ENCODE data around the gene FAM217A. TPM values are rescaled to one million over a fixed set of nuclear protein-coding genes. Genes with fewer than 3 reads are reported as not detected.

The FAM217A gene
- not detected in 2 replicates for polyA plus RNA-seq (2011; rRNA removed)
- polyA plus RNA-seq (2012; cell fraction: cytosol; rRNA removed), result not detected in 2 replicates
- polyA plus RNA-seq (2012; cell fraction: nucleus; rRNA removed), result not detected in 2 replicates
- not detected in 3 replicates for polyA plus RNA-seq (2017; fragmentation: RNase III; extraction: RNeasy Plus Mini Kit Qiagen cat#74134 plus additional on column Dnase treatment)
- polyA minus RNA-seq (2011; rRNA and poly(A)+ RNA removed), result not detected in 2 replicates

DNA sequence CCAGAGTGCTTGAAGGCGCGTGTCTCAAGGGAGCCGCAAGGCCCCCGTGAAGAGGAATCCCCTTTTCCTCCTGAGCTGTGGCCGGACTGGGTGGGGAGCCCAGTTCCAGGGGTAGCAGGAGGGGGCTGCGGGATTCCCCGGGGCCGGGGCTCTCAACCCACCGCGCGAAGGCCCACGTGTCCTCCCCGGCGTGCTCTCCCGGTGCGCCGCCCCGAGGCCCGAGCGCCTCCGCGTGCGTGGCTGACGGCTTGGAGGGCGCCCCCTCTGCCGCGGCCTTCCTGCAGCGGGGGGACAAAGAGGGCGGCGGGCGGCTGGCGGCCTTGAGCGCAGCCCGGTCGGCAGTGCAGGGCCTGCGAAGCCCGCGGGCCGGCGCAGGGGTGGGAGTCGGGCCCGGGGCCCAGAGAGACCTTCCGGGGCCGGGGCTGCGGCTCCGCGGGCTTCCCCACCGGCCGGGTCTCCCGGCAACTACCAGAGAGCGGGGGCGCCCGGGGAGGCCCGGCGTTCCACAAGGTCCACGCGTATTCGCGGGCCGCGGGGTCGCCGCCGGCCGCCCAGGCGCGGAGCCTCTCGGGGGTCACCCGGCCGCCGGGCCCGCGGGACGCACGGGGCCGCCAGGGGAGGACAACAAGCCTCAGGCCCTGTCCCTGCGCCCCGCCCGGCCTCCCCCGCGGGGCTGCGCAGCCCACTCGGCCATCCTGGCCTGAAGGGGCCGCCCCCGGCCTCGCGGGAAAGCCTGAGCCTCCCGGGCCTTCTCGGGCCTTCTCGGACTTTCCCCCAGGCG is at the start of gene FAM217A:
Gene FAM217A (minus strand): TSS at position 447 of the 781 bp plus-strand sequence. CDS start 1,723 bp downstream, outside the sequence.
- no peak for ATAC-seq
- Histone ChIP-seq H3K9me3 (no peaks in the 10 kb centered on the region), H3K4me2 (no peak within 1 kb of the TSS), H3K27ac (no peak within 1 kb of the TSS), H3K4me1 (no peaks in the 10 kb centered on the region), H3K4me3 (no peak within 1 kb of the TSS)
- no peak for FAIRE-seq
- ChIA-PET POLR2A (no interaction called here), CTCF (interaction anchor here (0.6 to 0.8 kb wide), 2 partner anchors 24 to 87 kb away, joined by 3 read pairs; no protein-coding TSS in a partner anchor)
- WGBS (ENCODE audit: missing lambda C conversion rate), result 97% methylated on average over 20 of the region's 91 CpGs
- TF ChIP-seq NPAS2 (CRISPR knock-in tag; IDR thresholded peaks at IDR 0.05; ENCODE audit: borderline replicate concordance) (no peak), RCOR1 (IDR thresholded peaks at IDR 0.05; ENCODE audit: low read depth, low read length) (no peak), CEBPB (IDR thresholded peaks at IDR 0.05) (no peak), JUN (IDR thresholded peaks at IDR 0.05) (no peak), KDM1A (IDR thresholded peaks at IDR 0.05; ENCODE audit: low read depth) (no peak), CHD2 (IDR thresholded peaks at IDR 0.05; ENCODE audit: low read length, partially characterized antibody) (no peak), CBX2 (IDR thresholded peaks at IDR 0.05; ENCODE audit: borderline replicate concordance, low read depth) (no peak), ZFP36 (IDR thresholded peaks at IDR 0.05; ENCODE audit: borderline replicate concordance, partially characterized antibody) (no peak), MYC (IDR thresholded peaks at IDR 0.05; ENCODE audit: borderline replicate concordance, low read length) (no peak), RFX5 (IDR thresholded peaks at IDR 0.05) (no peak), USF2 (IDR thresholded peaks at IDR 0.05) (no peak), HEYL (CRISPR knock-in tag; IDR thresholded peaks at IDR 0.05) (no peak), E2F6 (IDR thresholded peaks at IDR 0.05; ENCODE audit: borderline replicate concordance, low read depth) (no peak), FOXS1 (CRISPR knock-in tag; IDR thresholded peaks at IDR 0.05) (no peak), FOSB (CRISPR knock-in tag; IDR thresholded peaks at IDR 0.05) (no peak)
- TF ChIP-seq, protein P1, sequence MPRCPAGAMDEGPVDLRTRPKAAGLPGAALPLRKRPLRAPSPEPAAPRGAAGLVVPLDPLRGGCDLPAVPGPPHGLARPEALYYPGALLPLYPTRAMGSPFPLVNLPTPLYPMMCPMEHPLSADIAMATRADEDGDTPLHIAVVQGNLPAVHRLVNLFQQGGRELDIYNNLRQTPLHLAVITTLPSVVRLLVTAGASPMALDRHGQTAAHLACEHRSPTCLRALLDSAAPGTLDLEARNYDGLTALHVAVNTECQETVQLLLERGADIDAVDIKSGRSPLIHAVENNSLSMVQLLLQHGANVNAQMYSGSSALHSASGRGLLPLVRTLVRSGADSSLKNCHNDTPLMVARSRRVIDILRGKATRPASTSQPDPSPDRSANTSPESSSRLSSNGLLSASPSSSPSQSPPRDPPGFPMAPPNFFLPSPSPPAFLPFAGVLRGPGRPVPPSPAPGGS (IDR thresholded peaks at IDR 0.05), result no peak
- TF ChIP-seq, protein P2, sequence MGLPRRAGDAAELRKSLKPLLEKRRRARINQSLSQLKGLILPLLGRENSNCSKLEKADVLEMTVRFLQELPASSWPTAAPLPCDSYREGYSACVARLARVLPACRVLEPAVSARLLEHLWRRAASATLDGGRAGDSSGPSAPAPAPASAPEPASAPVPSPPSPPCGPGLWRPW (IDR thresholded peaks at IDR 0.05), result no peak
- TF ChIP-seq, protein P3, sequence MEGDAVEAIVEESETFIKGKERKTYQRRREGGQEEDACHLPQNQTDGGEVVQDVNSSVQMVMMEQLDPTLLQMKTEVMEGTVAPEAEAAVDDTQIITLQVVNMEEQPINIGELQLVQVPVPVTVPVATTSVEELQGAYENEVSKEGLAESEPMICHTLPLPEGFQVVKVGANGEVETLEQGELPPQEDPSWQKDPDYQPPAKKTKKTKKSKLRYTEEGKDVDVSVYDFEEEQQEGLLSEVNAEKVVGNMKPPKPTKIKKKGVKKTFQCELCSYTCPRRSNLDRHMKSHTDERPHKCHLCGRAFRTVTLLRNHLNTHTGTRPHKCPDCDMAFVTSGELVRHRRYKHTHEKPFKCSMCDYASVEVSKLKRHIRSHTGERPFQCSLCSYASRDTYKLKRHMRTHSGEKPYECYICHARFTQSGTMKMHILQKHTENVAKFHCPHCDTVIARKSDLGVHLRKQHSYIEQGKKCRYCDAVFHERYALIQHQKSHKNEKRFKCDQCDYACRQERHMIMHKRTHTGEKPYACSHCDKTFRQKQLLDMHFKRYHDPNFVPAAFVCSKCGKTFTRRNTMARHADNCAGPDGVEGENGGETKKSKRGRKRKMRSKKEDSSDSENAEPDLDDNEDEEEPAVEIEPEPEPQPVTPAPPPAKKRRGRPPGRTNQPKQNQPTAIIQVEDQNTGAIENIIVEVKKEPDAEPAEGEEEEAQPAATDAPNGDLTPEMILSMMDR (IDR thresholded peaks at IDR 0.05), result no peak
- DNase-seq (ENCODE audit: low read depth in 1 of 2, low spot score in 1 of 2), result no peak

DNA sequence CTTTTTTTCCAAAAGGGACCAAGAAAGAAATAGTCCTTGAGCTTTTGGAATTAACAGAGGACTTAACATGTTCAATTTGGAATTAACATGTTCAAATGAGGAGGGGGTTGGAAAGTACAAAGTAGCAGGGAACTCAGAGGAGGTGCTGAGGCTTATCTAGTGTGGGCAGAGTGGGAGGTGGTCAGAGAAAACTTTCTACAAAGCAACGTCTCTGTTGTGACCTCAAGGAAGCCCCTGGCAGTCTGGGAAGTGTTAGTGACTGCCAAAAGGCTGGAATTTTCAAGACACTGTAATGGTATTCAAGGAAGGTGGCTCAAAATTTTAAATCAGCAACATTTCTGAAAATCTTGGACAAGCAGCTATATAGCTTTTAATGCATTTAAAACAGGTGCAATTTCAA is 49.1 kb upstream of the FAM217A start:
- no peak overlapping the region for H3K4me2 ChIP-seq
- 38% methylated on average over 1 of the region's 1 CpG for whole genome bisulfite sequencing (ENCODE audit: missing lambda C conversion rate)
- POLR2A ChIA-PET, result no interaction called here
- no peak overlapping the region for H3K4me3 ChIP-seq
- CTCF ChIA-PET, result interaction anchor here (2.5 to 3.1 kb wide), 2 partner anchors 28 to 73 kb away, joined by 11 to 12 read pairs; no protein-coding TSS in a partner anchor
- H3K4me1 ChIP-seq, result peaks cover 24% of the 10 kb centered on the region
- H3K9me3 ChIP-seq, result no peaks in the 10 kb centered on the region
- DNase-seq (ENCODE audit: low read depth in 1 of 2, low spot score in 1 of 2), result no peak
- ATAC-seq, result no peak
- H3K27ac ChIP-seq, result no peak overlapping the region
- FAIRE-seq, result no peak
- TF ChIP-seq KDM1A (IDR thresholded peaks at IDR 0.05; ENCODE audit: low read depth) (no peak), TP53 (CRISPR knock-in tag; IDR thresholded peaks at IDR 0.05) (no peak), ATOH8 (CRISPR knock-in tag; IDR thresholded peaks at IDR 0.05; ENCODE audit: low read depth) (no peak), RNF2 (IDR thresholded peaks at IDR 0.05; ENCODE audit: borderline replicate concordance, low read depth) (no peak), HMGXB4 (CRISPR knock-in tag; IDR thresholded peaks at IDR 0.05; ENCODE audit: borderline replicate concordance) (no peak), E2F6 (IDR thresholded peaks at IDR 0.05; ENCODE audit: borderline replicate concordance, low read depth) (no peak), HOXA7 (CRISPR knock-in tag; IDR thresholded peaks at IDR 0.05) (no peak), NFE2L2 (conservative IDR thresholded peaks at IDR 0.05; ENCODE audit: low read length) (no peak), FOSL2 (IDR thresholded peaks at IDR 0.05) (no peak), FOSL2 (CRISPR knock-in tag; IDR thresholded peaks at IDR 0.05) (no peak), RAD21 (conservative IDR thresholded peaks at IDR 0.05 in 1 of 2, IDR thresholded peaks at IDR 0.05 in 1 of 2) (no peak)
